Ovary (tissue), 9 donors: ENCODE results near the gene ARFGAP1. TPM values are rescaled to one million over a fixed set of nuclear protein-coding genes. Genes with fewer than 3 reads are reported as not detected.

Experiments
- DNase-seq, 5 donors: peaks; one replicate each; pipeline ENCODE4 v3.0.0-alpha.2; 2019 to 2020
- H3K27ac ChIP-seq, 2 donors: fragments of 200-600 bp; one replicate each; pipeline versions ENCODE4 v1.5.1 to v1.8.0; 2019 to 2022
- H3K27me3 ChIP-seq: fragments of 200-600 bp; one replicate; pipeline ENCODE4 v1.8.0; 2022
- H3K36me3 ChIP-seq: fragments of 200-600 bp; sonication (generic); one replicate; pipeline ENCODE4 v1.5.1; 2019
- H3K4me1 ChIP-seq: one replicate; pipeline ENCODE4 v1.8.1; 2013; ENCODE audit warnings: mild to moderate bottlenecking, moderate library complexity; ENCODE audit not compliant: insufficient read depth
- H3K4me3 ChIP-seq: fragments of 200-600 bp; sonication (generic); one replicate; pipeline ENCODE4 v1.5.1; 2017
- H3K9me3 ChIP-seq, 2 donors: fragments of 200-600 bp in 1 of 2; sonication (generic) in 1 of 2; one replicate each; pipeline versions ENCODE4 v1.5.1 to v1.8.1; 2013 to 2019; ENCODE audit warnings: mild to moderate bottlenecking in 1 of 2, moderate library complexity in 1 of 2
- EP300 ChIP-seq: sonication (generic); formaldehyde crosslinking; IDR thresholded peaks from one replicate; pipeline ENCODE4 v1.6.1; 2017; ENCODE audit warnings: antibody characterized with exemption
- POLR2A ChIP-seq: fragments of 450-650 bp; IDR thresholded peaks from one replicate; pipeline ENCODE4 v1.6.1; 2017; ENCODE audit warnings: antibody characterized with exemption, mild to moderate bottlenecking, moderate library complexity
- WGBS, 3 donors: extraction: QIAGEN DNeasy Blood & Tissue Kit in 1 of 3; methylation state at CpG; one replicate each; pipeline versions ENCODE4 v1.1.5 to v1.1.7; 2013 to 2017; 5-methylcytosine and 5-hydroxymethylcytosine counted together
- intact Hi-C, 4 donors: fragments of 100-400 bp; cut with DNase I; formaldehyde crosslinking; loops; one replicate each; pipeline versions ENCODE4 v1.11.0 to v1.15.1; 2022 to 2023
- polyA plus RNA-seq, 2 donors: library from polyadenylated mRNA; stranded (reverse); fragments of 200-250 nt in 1 of 2; fragments of 350-450 nt in 1 of 2; fragmentation: Illumina TruSeq in 1 of 2; extraction: RNeasy Lipid Tissue Mini Kit (QIAGEN cat#74804) in 1 of 2; gene quantifications; one replicate each; pipeline ENCODE4 v1.2.3, GENCODE V29; 2013 to 2014
- total RNA-seq, 7 donors: library from RNA; depleted of rRNA in 2 of 7; stranded (reverse); fragments of >200 nt in 2 of 7; fragmentation: NEBNext Ultra II Directional in 3 of 7; extraction: Animal tissue kit (Norgen Biotek cat#: 25700) in 3 of 7; gene quantifications; one replicate each; pipeline versions ENCODE4 v1.1.0 to v1.2.4, GENCODE V29; 2016 to 2023
- TF ChIP-seq, protein P1 (sequence below), 3 donors: fragments of 450-650 bp in 2 of 3; fragments of 200-600 bp in 1 of 3; IDR thresholded peaks; one replicate each; pipeline versions ENCODE4 v1.5.1 to v1.8.0; 2016 to 2022; ENCODE audit warnings: antibody characterized with exemption in 3 of 3, mild to moderate bottlenecking in 1 of 3
- donor health status: DM: no; HTN: no; CAD: no; lungs with moderate emphysema.
- donor health status: DM: no; HTN: no; CAD: no.
- donor health status: Bipolar disorder and iron deficiency.
- donor health status: DM: yes; HTN: yes; CAD: no.
- donor health status: DM: no; HTN: no; CAD: no.
- donor health status: DM: yes; HTN: yes; CAD: no.

ARFGAP1 gene
- total and polyA plus RNA-seq, 9 donors: 18.9 to 80.2 (median 68.7) TPM

DNA sequence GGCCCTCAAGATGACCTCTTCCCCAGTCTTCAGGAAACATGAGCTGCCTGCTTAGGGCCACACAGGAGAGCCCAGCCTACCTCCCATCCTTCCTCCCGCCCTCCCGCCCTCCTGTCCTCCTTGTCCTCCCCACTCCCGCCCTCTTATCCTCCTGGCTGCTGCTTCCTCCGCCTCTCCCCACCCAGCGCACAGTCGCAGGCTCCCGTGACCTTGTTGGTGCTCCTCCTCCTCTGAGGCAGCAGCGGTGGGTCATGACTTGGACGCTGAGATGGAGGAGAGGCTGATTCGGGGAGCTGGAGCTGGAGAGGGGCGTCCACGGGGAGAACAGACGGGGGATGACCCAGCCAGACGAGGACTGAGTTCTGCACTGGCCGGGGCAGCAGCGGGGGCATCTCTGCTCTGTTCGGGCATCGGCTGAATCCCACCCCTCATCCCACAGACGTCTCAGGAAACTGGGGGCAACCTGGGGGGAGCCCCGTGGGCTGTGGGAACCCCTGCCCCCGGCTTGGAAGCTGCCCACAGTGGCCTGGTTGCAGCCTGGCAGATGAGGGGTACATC lies 56.2 kb downstream of the ARFGAP1 start:
- no peaks in the 10 kb centered on the region for H3K27me3 ChIP-seq
- H3K36me3 ChIP-seq: no peaks in the 10 kb centered on the region
- intact Hi-C loops: no loop called here
- no peaks in the 10 kb centered on the region for H3K4me1 ChIP-seq
- H3K9me3 ChIP-seq: no peaks in the 10 kb centered on the region
- WGBS, 3 donors: 19 to 27% (median 26%) methylated on average over 20 to 21 of the region's 21 CpGs
- H3K27ac ChIP-seq: no peak overlapping the region
- no peak overlapping the region for H3K4me3 ChIP-seq
- TF ChIP-seq, protein P1, sequence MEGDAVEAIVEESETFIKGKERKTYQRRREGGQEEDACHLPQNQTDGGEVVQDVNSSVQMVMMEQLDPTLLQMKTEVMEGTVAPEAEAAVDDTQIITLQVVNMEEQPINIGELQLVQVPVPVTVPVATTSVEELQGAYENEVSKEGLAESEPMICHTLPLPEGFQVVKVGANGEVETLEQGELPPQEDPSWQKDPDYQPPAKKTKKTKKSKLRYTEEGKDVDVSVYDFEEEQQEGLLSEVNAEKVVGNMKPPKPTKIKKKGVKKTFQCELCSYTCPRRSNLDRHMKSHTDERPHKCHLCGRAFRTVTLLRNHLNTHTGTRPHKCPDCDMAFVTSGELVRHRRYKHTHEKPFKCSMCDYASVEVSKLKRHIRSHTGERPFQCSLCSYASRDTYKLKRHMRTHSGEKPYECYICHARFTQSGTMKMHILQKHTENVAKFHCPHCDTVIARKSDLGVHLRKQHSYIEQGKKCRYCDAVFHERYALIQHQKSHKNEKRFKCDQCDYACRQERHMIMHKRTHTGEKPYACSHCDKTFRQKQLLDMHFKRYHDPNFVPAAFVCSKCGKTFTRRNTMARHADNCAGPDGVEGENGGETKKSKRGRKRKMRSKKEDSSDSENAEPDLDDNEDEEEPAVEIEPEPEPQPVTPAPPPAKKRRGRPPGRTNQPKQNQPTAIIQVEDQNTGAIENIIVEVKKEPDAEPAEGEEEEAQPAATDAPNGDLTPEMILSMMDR (IDR thresholded peaks at IDR 0.05): no peak
- TF ChIP-seq EP300: no peak
- no peak for TF ChIP-seq POLR2A
- no peak for DNase-seq

DNA sequence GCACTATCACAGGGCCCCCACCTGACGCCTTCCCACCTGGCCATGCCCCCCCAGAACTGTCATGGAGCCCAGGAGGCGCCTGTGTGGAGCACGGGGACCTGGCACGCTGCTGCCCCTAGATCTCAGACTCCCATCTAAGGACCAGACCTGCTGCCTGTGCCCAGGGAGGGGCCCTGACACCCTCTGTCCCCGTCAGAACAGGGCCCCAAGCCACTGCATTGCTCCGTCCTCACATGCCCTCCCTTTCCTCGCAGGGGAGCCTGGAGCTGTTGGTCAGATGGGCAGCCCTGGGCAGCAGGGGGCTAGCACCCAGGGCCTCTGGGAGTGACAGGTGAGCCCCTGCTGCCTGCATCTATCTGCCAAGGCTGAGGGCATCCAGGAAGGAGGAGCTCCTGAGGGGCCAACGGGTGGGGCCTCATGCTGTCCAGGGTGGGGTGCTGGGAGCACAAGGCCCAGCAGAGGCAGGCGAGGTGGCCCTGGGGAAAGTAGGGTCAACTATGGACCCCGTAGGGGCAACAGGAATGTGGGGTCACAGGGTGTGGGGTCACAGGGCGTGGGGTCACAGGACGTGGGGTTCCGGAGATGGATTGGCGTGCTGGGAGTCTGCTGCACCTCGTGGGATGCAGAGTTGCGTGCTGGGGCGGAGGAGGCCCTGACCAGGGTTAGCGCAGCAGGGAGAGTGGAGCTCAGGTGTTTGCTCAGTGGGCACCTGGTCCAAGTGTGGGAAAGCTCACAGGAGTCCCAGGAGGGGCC lies 56.9 kb downstream of the ARFGAP1 start:
- no peaks in the 10 kb centered on the region for H3K36me3 ChIP-seq
- H3K4me3 ChIP-seq: no peak overlapping the region
- no peak for DNase-seq
- H3K27me3 ChIP-seq: no peaks in the 10 kb centered on the region
- H3K4me1 ChIP-seq: no peaks in the 10 kb centered on the region
- no peaks in the 10 kb centered on the region for H3K9me3 ChIP-seq
- no peak overlapping the region for H3K27ac ChIP-seq
- intact Hi-C loops: no loop called here
- WGBS, 3 donors: 81% methylated on average over 18 of the region's 18 CpGs
- TF ChIP-seq EP300: no peak
- TF ChIP-seq, protein P1 (IDR thresholded peaks at IDR 0.05): no peak
- TF ChIP-seq POLR2A: no peak

DNA sequence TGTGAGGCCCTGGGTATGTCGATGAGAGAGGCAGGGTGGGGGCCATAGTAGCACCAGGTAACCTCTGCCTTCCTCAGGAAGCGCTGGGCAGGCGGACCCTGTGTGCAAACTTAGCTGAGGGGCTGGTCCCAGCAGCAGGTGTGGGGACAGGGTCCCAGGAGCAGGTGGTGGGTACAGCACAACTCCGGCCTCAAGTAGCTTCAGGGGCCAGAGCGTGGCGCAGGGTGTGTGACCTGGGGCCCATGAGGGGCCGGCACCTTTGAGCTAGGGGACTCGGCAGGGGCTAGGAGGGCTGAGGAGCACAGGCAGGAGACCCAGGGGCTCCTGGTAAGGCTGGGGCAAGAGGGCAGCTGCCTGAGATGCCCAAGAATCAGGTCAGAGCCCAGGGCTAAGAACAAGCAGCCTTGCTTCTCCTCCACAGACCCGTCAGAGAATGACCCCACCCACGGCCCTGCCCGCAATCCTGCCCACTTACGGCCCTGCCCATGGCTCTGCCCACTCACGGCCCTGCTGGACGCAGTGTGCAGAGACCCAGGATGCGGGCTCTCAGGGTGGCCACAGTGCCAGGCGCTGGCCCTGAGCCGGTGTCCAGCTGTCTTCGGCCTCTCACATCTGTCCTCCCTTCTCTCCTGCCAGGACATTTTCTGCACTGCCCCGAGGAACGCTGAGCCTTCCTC lies 57.6 kb downstream of the ARFGAP1 start:
- H3K27me3 ChIP-seq: no peaks in the 10 kb centered on the region
- 67 to 73% (median 67%) methylated on average over 20 of the region's 20 CpGs for WGBS, 3 donors
- no peak for DNase-seq
- H3K4me3 ChIP-seq: no peak overlapping the region
- no peaks in the 10 kb centered on the region for H3K36me3 ChIP-seq
- no peaks in the 10 kb centered on the region for H3K9me3 ChIP-seq
- intact Hi-C loops: no loop called here
- no peaks in the 10 kb centered on the region for H3K4me1 ChIP-seq
- no peak overlapping the region for H3K27ac ChIP-seq
- TF ChIP-seq POLR2A (no peak), EP300 (no peak)
- TF ChIP-seq, protein P1 (IDR thresholded peaks at IDR 0.05): no peak

GRCh38 chr20:63330940-63331339 lies 58.3 kb downstream of the ARFGAP1 start:
- 64 to 72% (median 68%) methylated on average over 13 of the region's 13 CpGs for WGBS, 3 donors
- H3K9me3 ChIP-seq: no peaks in the 10 kb centered on the region
- intact Hi-C loops: no loop called here
- no peak overlapping the region for H3K4me3 ChIP-seq
- TF ChIP-seq, protein P1 (IDR thresholded peaks at IDR 0.05): no peak
- TF ChIP-seq POLR2A (no peak), EP300 (no peak)
- no peaks in the 10 kb centered on the region for H3K36me3 ChIP-seq
- no peaks in the 10 kb centered on the region for H3K4me1 ChIP-seq
- no peak overlapping the region for H3K27ac ChIP-seq
- H3K27me3 ChIP-seq: no peaks in the 10 kb centered on the region
- no peak for DNase-seq
